ENCODE measurements around the gene COPS9. TPM values are rescaled to one million over a fixed set of nuclear protein-coding genes. Genes with fewer than 3 reads are reported as not detected.

COPS9 gene
- total RNA-seq, 2 experiments from 2014 or later: 85.2 to 99.9 TPM

- Mint-ChIP-seq H3K36me3 (no peaks in the 10 kb centered on the region), H3K27me3 (peaks cover 5% of the 10 kb centered on the region), H3K27ac (no peak overlapping the region), H3K4me1 (ENCODE audit: low read depth) (no peaks in the 10 kb centered on the region), H3K9me3 (peaks cover 5% of the 10 kb centered on the region), H3K4me3 (no peak overlapping the region)
- ChIA-PET CTCF (interaction anchor here (0.6 to 9.5 kb wide), 13 partner anchors 14 to 1053 kb away, joined by 3 to 172 read pairs (median 4); partner anchors contain the start of gene OR6B3), POLR2A (no interaction called here)
- intact Hi-C loops (cut with micrococcal nuclease): loop anchor here (1.0 to 2.0 kb wide), 2 partner anchors 82 to 208 kb away; no protein-coding TSS in a partner anchor
- DNase-seq: no peak
Measured at GRCh38 chr2:240142859-240143258, 6.8 kb upstream of the COPS9 start.

GRCh38 chr2:240142256-240142775, 6.2 kb upstream of the COPS9 start:
- ChIA-PET CTCF (interaction anchor here (0.6 to 9.5 kb wide), 5 partner anchors 17 to 1053 kb away, joined by 3 to 172 read pairs (median 3); no protein-coding TSS in a partner anchor), POLR2A (no interaction called here)
- H3K27me3 Mint-ChIP-seq: peaks cover 5% of the 10 kb centered on the region

GRCh38 chr2:240141736-240142135, 5.6 kb upstream of the COPS9 start:
- no peak for DNase-seq

More at GRCh38 chr2:240142256-240142775, 6.2 kb upstream of the COPS9 start:
- DNase-seq: no peak
- no peak overlapping the region for H3K27ac Mint-ChIP-seq
- H3K4me3 Mint-ChIP-seq: no peak overlapping the region
- intact Hi-C loops (cut with micrococcal nuclease): loop anchor here (2.0 kb wide), 1 partner anchor 208 kb away; no protein-coding TSS in a partner anchor
- H3K4me1 Mint-ChIP-seq (ENCODE audit: low read depth): peaks cover under 1% of the 10 kb centered on the region
- peaks cover 5% of the 10 kb centered on the region for H3K9me3 Mint-ChIP-seq
- H3K36me3 Mint-ChIP-seq: no peaks in the 10 kb centered on the region

GRCh38 chr2:240140920-240141319, 4.8 kb upstream of the COPS9 start:
- DNase-seq: no peak
- Mint-ChIP-seq H3K9me3 (no peaks in the 10 kb centered on the region), H3K4me3 (no peak overlapping the region), H3K27me3 (peaks cover 5% of the 10 kb centered on the region), H3K36me3 (no peaks in the 10 kb centered on the region), H3K27ac (no peak overlapping the region), H3K4me1 (ENCODE audit: low read depth) (peaks cover 6% of the 10 kb centered on the region)
- ChIA-PET POLR2A (no interaction called here), CTCF (interaction anchor here (9.5 kb wide), 1 partner anchor 81 kb away, joined by 172 read pairs; no protein-coding TSS in a partner anchor)
- intact Hi-C loops (cut with micrococcal nuclease): no loop called here

More at GRCh38 chr2:240141736-240142135, 5.6 kb upstream of the COPS9 start:
- H3K27me3 Mint-ChIP-seq: peaks cover 5% of the 10 kb centered on the region
- no peak overlapping the region for H3K27ac Mint-ChIP-seq
- POLR2A ChIA-PET: no interaction called here
- intact Hi-C loops (cut with micrococcal nuclease): loop anchor here (2.0 kb wide), 1 partner anchor 207 kb away; no protein-coding TSS in a partner anchor
- H3K36me3 Mint-ChIP-seq: no peaks in the 10 kb centered on the region
- CTCF ChIA-PET: interaction anchor here (0.9 to 9.5 kb wide), 2 partner anchors 75 to 82 kb away, joined by 3 to 172 read pairs; no protein-coding TSS in a partner anchor
- no peaks in the 10 kb centered on the region for H3K9me3 Mint-ChIP-seq
- peaks cover 6% of the 10 kb centered on the region for H3K4me1 Mint-ChIP-seq (ENCODE audit: low read depth)
- H3K4me3 Mint-ChIP-seq: no peak overlapping the region

- H3K4me3 Mint-ChIP-seq: no peak within 1 kb of the TSS
- ChIA-PET POLR2A (no interaction called here), CTCF (interaction anchor here (9.5 kb wide), 1 partner anchor 80 kb away, joined by 172 read pairs; no protein-coding TSS in a partner anchor)
- intact Hi-C loops (cut with micrococcal nuclease): no loop called here
- H3K4me1 Mint-ChIP-seq (ENCODE audit: low read depth): peaks cover 8% of the 10 kb centered on the region
- no peak within 1 kb of the TSS for H3K27ac Mint-ChIP-seq
- no peaks in the 10 kb centered on the region for H3K9me3 Mint-ChIP-seq
- no peaks in the 10 kb centered on the region for H3K36me3 Mint-ChIP-seq
- peaks cover 5% of the 10 kb centered on the region for H3K27me3 Mint-ChIP-seq
- DNase-seq: no peak
Measured at GRCh38 chr2:240140511-240140910, 4.4 kb upstream of the COPS9 start, which contains the start of gene OTOS. Gene OTOS, minus strand, starts transcription at chr2:240140658. Its CDS starts 332 bp downstream, at chr2:240140326.

GRCh38 chr2:240139666-240140393, 3.7 kb upstream of the COPS9 start:
- peaks cover 5% of the 10 kb centered on the region for H3K27me3 Mint-ChIP-seq
- H3K36me3 Mint-ChIP-seq: peaks cover 2% of the 10 kb centered on the region
- POLR2A ChIA-PET: no interaction called here
- H3K9me3 Mint-ChIP-seq: no peaks in the 10 kb centered on the region
- CTCF ChIA-PET: interaction anchor here (1.0 to 9.5 kb wide), 2 partner anchors 80 to 115 kb away, joined by 3 to 172 read pairs; partner anchors contain the start of gene NDUFA10
- H3K27ac Mint-ChIP-seq: no peak overlapping the region
- peaks cover 14% of the 10 kb centered on the region for H3K4me1 Mint-ChIP-seq (ENCODE audit: low read depth)
- intact Hi-C loops (cut with micrococcal nuclease): loop anchor here (10.0 kb wide), 1 partner anchor 425 kb away; the partner anchor contains the start of genes DUSP28 and RNPEPL1
- DNase-seq: peak; percentile 1
- no peak overlapping the region for H3K4me3 Mint-ChIP-seq

- Mint-ChIP-seq H3K27ac (no peak overlapping the region), H3K4me3 (no peak overlapping the region), H3K27me3 (peaks cover 5% of the 10 kb centered on the region), H3K4me1 (ENCODE audit: low read depth) (peaks cover 22% of the 10 kb centered on the region), H3K36me3 (peaks cover 4% of the 10 kb centered on the region), H3K9me3 (no peaks in the 10 kb centered on the region)
- POLR2A ChIA-PET: interaction anchor here (0.9 kb wide), 1 partner anchor 113 kb away, joined by 3 read pairs; no protein-coding TSS in a partner anchor
- intact Hi-C loops (cut with micrococcal nuclease): loop anchor here (10.0 kb wide), 1 partner anchor 426 kb away; the partner anchor contains the start of genes DUSP28 and RNPEPL1
- peak; percentile 7 for DNase-seq
- CTCF ChIA-PET: interaction anchor here (9.5 kb wide), 1 partner anchor 79 kb away, joined by 172 read pairs; no protein-coding TSS in a partner anchor
Measured at GRCh38 chr2:240139011-240139441, 2.9 kb upstream of the COPS9 start.

GRCh38 chr2:240138254-240138984, 2.3 kb upstream of the COPS9 start:
- no peak overlapping the region for H3K4me3 Mint-ChIP-seq
- POLR2A ChIA-PET: interaction anchor here (0.9 kb wide), 1 partner anchor 113 kb away, joined by 3 read pairs; no protein-coding TSS in a partner anchor

GRCh38 chr2:240137596-240138253, 1.6 kb upstream of the COPS9 start:
- intact Hi-C loops (cut with micrococcal nuclease): loop anchor here (10.0 kb wide), 1 partner anchor 427 kb away; the partner anchor contains the start of genes DUSP28 and RNPEPL1
- Mint-ChIP-seq H3K27me3 (no peaks in the 10 kb centered on the region), H3K9me3 (no peaks in the 10 kb centered on the region), H3K4me1 (ENCODE audit: low read depth) (peaks cover 25% of the 10 kb centered on the region), H3K4me3 (peak overlapping the region; percentile 92), H3K27ac (no peak overlapping the region), H3K36me3 (peaks cover 12% of the 10 kb centered on the region)
- ChIA-PET POLR2A (no interaction called here), CTCF (interaction anchor here (0.6 to 9.5 kb wide), 2 partner anchors 78 to 319 kb away, joined by 3 to 172 read pairs; no protein-coding TSS in a partner anchor)
- peak; percentile 7 for DNase-seq

More at GRCh38 chr2:240138254-240138984, 2.3 kb upstream of the COPS9 start:
- intact Hi-C loops (cut with micrococcal nuclease): loop anchor here (10.0 kb wide), 1 partner anchor 426 kb away; the partner anchor contains the start of genes DUSP28 and RNPEPL1
- CTCF ChIA-PET: interaction anchor here (0.6 to 9.5 kb wide), 2 partner anchors 78 to 320 kb away, joined by 3 to 172 read pairs; no protein-coding TSS in a partner anchor
- Mint-ChIP-seq H3K27ac (no peak overlapping the region), H3K4me1 (ENCODE audit: low read depth) (peaks cover 25% of the 10 kb centered on the region), H3K9me3 (no peaks in the 10 kb centered on the region), H3K36me3 (peaks cover 6% of the 10 kb centered on the region), H3K27me3 (peaks cover 3% of the 10 kb centered on the region)
- peak; percentile 5 for DNase-seq

- Mint-ChIP-seq H3K4me3 (peak overlapping the region; percentile 92), H3K27ac (peak overlapping the region; percentile 66), H3K36me3 (peaks cover 16% of the 10 kb centered on the region), H3K27me3 (no peaks in the 10 kb centered on the region), H3K9me3 (no peaks in the 10 kb centered on the region), H3K4me1 (ENCODE audit: low read depth) (peaks cover 25% of the 10 kb centered on the region)
- POLR2A ChIA-PET: no interaction called here
- CTCF ChIA-PET: no interaction called here
- intact Hi-C loops (cut with micrococcal nuclease): loop anchor here (10.0 kb wide), 1 partner anchor 428 kb away; the partner anchor contains the start of genes DUSP28 and RNPEPL1
- DNase-seq: peak; percentile 33
Measured at GRCh38 chr2:240136671-240137292, 677 bp upstream of the COPS9 start.

All from activated CD4-positive, alpha-beta memory T cell treated with anti-CD3 and anti-CD28 coated beads for 36 hours (primary cell).